K562 (cell line): ENCODE data around the gene SAE1. TPM values are rescaled to one million over a fixed set of nuclear protein-coding genes. Genes with fewer than 3 reads are reported as not detected.
A peak's percentile ranks its signal among the peaks of the same experiment; 100 is the strongest.

Source experiments
- ATAC-seq: fragments of 200-7000 bp; cut with Tn5 transposase; 3 replicates; pipeline ENCODE4 v1.9.1; 2020; ENCODE audit warnings: moderate library complexity
- BruUV-seq: library from RNA; stranded (reverse); fragments of 400-500 nt; replicated peaks from 2 replicates; lab custom pipeline; 2021; lab: Mats Ljungman, UMichigan
- CTCF ChIA-PET: fragments of 300-600 bp; formaldehyde crosslinking; extraction: SDS; loops from one replicate; lab custom pipeline; 2021; ENCODE audit warnings: low intra/inter-chr PET ratio; lab: Yijun Ruan, JAX
- POLR2A ChIA-PET: fragments of 300-600, 350-650 bp; sonication (Branson Sonifier 250); formaldehyde crosslinking; extraction: SDS; loops from one replicate; lab custom pipeline; 2021; ENCODE audit warnings: antibody characterized with exemption, inconsistent platforms; lab: Yijun Ruan, JAX
- DNase-seq, 4 experiments: peaks; one replicate each; pipeline versions ENCODE4 v3.0.0 to v3.0.0-alpha.2; 2011 to 2018; ENCODE audit warnings: low spot score in 3 of 4, mixed read lengths in 3 of 4; ENCODE audit errors: extremely low read depth in 1 of 4
- FAIRE-seq: peaks from 2 replicates; lab custom pipeline; 2011; peaks lifted over from hg19 to GRCh38; lab: Jason Lieb, UNC
- H2AFZ ChIP-seq: 2 replicates; pipeline ENCODE4 v1.6.0; 2011; ENCODE audit warnings: low read depth, low read length, control low read depth, inconsistent platforms
- H3K27ac ChIP-seq: fragments of 200-600 bp; 3 replicates; pipeline ENCODE4 v1.8.0; 2011; ENCODE audit warnings: low read depth, mild to moderate bottlenecking, control low read depth, inconsistent platforms, low read length, moderate library complexity, mixed read lengths; ENCODE audit errors: extremely low read depth
- H3K27me3 ChIP-seq, 2 experiments: fragments of 300-600 bp in 1 of 2; 2 replicates in 1 of 2; 3 replicates in 1 of 2; pipeline versions ENCODE4 v1.6.0 to v1.8.0; 2011; ENCODE audit warnings: inconsistent platforms in 2 of 2, low read length in 2 of 2, mild to moderate bottlenecking in 1 of 2, mixed read lengths in 1 of 2, moderate library complexity in 1 of 2; ENCODE audit not compliant: control insufficient read depth in 2 of 2, insufficient read depth in 2 of 2
- H3K36me3 ChIP-seq: fragments of 300-600 bp; 3 replicates; pipeline ENCODE4 v1.8.0; 2011; ENCODE audit warnings: mild to moderate bottlenecking, low read length, inconsistent platforms; ENCODE audit not compliant: control insufficient read depth, insufficient read depth
- H3K4me1 ChIP-seq, 2 experiments: fragments of 200-600 bp in 1 of 2; replicated peaks in 1 of 2; 2 replicates in 1 of 2; 3 replicates in 1 of 2; pipeline versions ENCODE4 v1.5.1 to v1.8.0; 2011; ENCODE audit warnings: inconsistent platforms in 2 of 2, low read length in 2 of 2, mild to moderate bottlenecking in 1 of 2, mixed read lengths in 1 of 2, moderate library complexity in 1 of 2; ENCODE audit not compliant: control insufficient read depth in 2 of 2, insufficient read depth in 2 of 2
- H3K4me2 ChIP-seq: 2 replicates; pipeline ENCODE4 v1.6.1; 2011; ENCODE audit warnings: low read length, control low read depth, inconsistent platforms, mixed read lengths; ENCODE audit not compliant: insufficient read depth
- H3K4me3 ChIP-seq: fragments of 200-600 bp; sonication (generic), shearing (Covaris generic); 2 replicates; pipeline ENCODE4 v1.5.1; 2016; ENCODE audit warnings: control low read depth, inconsistent platforms
- H3K79me2 ChIP-seq: fragments of 200-600 bp; 3 replicates; pipeline ENCODE4 v1.8.0; 2011; ENCODE audit warnings: low read length, inconsistent platforms; ENCODE audit not compliant: control insufficient read depth, insufficient read depth
- H3K9ac ChIP-seq, 2 experiments: 2 replicates each; pipeline versions ENCODE4 v1.6.0 to v1.6.1; 2011; ENCODE audit warnings: low read depth in 2 of 2, low read length in 2 of 2, control low read depth in 1 of 2, inconsistent platforms in 1 of 2, mild to moderate bottlenecking in 1 of 2, mixed read lengths in 1 of 2; ENCODE audit not compliant: insufficient read depth in 1 of 2
- H3K9me1 ChIP-seq: one replicate; pipeline ENCODE4 v1.6.0; 2011; ENCODE audit warnings: inconsistent platforms, mild to moderate bottlenecking, low read length, moderate library complexity; ENCODE audit not compliant: control insufficient read depth, insufficient read depth
- H3K9me3 ChIP-seq: replicated peaks from 2 replicates; pipeline ENCODE4 v1.5.1; 2011; ENCODE audit warnings: low read depth, low read length, inconsistent platforms; ENCODE audit not compliant: control insufficient read depth, insufficient read depth
- H4K20me1 ChIP-seq: replicated peaks from 2 replicates; pipeline ENCODE4 v1.6.1; 2011; ENCODE audit warnings: low read length, inconsistent platforms, mixed read lengths; ENCODE audit not compliant: control insufficient read depth, insufficient read depth
- CEBPB ChIP-seq: fragments of 450-650 bp; IDR thresholded peaks from 2 replicates; pipeline ENCODE4 v1.6.1; 2016; ENCODE audit warnings: missing genetic modification characterization, missing compliant biosample characterization
- MAZ ChIP-seq, 2 experiments: fragments of 450-650 bp in 1 of 2; sonication (generic) in 1 of 2; formaldehyde crosslinking; IDR thresholded peaks in 1 of 2; conservative IDR thresholded peaks in 1 of 2; 2 replicates each; pipeline versions ENCODE4 v1.4.0 to v1.5.0; 2020; ENCODE audit warnings: mild to moderate bottlenecking in 1 of 2, missing genetic modification reagents in 1 of 2
- NCOR1 ChIP-seq: fragments of 450-650 bp; IDR thresholded peaks from 2 replicates; pipeline ENCODE4 v1.6.1; 2016; ENCODE audit warnings: mild to moderate bottlenecking, moderate library complexity
- PHB2 ChIP-seq: fragments of 450-650 bp; IDR thresholded peaks from 2 replicates; pipeline ENCODE4 v1.6.1; 2017; ENCODE audit warnings: low read depth
- RBM22 ChIP-seq: fragments of 200-400 bp; formaldehyde crosslinking; IDR thresholded peaks from 2 replicates; pipeline ENCODE4 v1.6.1; 2018; ENCODE audit warnings: low read length, low read depth; ENCODE audit not compliant: poor library complexity, severe bottlenecking
- USF1 ChIP-seq: sonication (generic); formaldehyde crosslinking; IDR thresholded peaks from 2 replicates; pipeline ENCODE4 v1.9.0; 2022; ENCODE audit warnings: mild to moderate bottlenecking, missing genetic modification reagents
- XRCC3 ChIP-seq: fragments of 450-650 bp; IDR thresholded peaks from 2 replicates; pipeline ENCODE4 v1.6.1; 2017; ENCODE audit warnings: mild to moderate bottlenecking, moderate library complexity
- ZNF518B ChIP-seq: fragments of 250-450 bp; sonication (Bioruptor Pico); IDR thresholded peaks from 2 replicates; pipeline ENCODE4 v1.5.0; 2021; ENCODE audit warnings: mild to moderate bottlenecking, moderate library complexity
- ZNF79 ChIP-seq: fragments of 250-450 bp; sonication (Bioruptor Pico); IDR thresholded peaks from 2 replicates; pipeline ENCODE4 v1.4.0; 2020; ENCODE audit warnings: low read depth, mild to moderate bottlenecking, moderate library complexity
- WGBS: fragments of 100-300 bp; shearing (Covaris generic); methylation state at CpG from one replicate; pipeline ENCODE4 v1.1.6; 2016; ENCODE audit warnings: low coverage, mixed read lengths; ENCODE audit not compliant: insufficient coverage; ENCODE audit errors: missing lambda C conversion rate; 5-methylcytosine and 5-hydroxymethylcytosine counted together
- in situ Hi-C: fragments of 300-500 bp; cut with MboI; formaldehyde crosslinking; loops from 4 replicates; pipeline ENCODE4 v1.15.0; 2018; ENCODE audit warnings: inconsistent platforms, mixed read lengths
- intact Hi-C: fragments of 100-400 bp; cut with micrococcal nuclease; formaldehyde crosslinking; loops from 2 replicates; pipeline ENCODE4 v1.14.2; 2022
- polyA plus RNA-seq, 8 experiments: library from polyadenylated mRNA; depleted of rRNA in 4 of 8; stranded (reverse) in 5 of 8; unstranded in 3 of 8; fragments of >200 nt; fragmentation: Nextera tagmentation in 2 of 8; fragmentation: Illumina TruSeq in 1 of 8; extraction: Ambion mirVana in 2 of 8; extraction: Trizol in 1 of 8; gene quantifications; 2 replicates each; pipeline versions ENCODE4 v1.2.1 to v1.2.3, GENCODE V29; 2011 to 2014; ENCODE audit warnings: inconsistent platforms in 1 of 8, missing spikeins in 1 of 8
- total RNA-seq, 7 experiments: library from RNA; depleted of rRNA in 6 of 7; stranded (reverse); fragments of >200 nt in 6 of 7; fragmentation: Illumina TruSeq in 2 of 7; extraction: Trizol in 2 of 7; gene quantifications; 2 replicates each; pipeline versions ENCODE4 v1.2.1 to v1.2.3, GENCODE V29; 2011 to 2021; ENCODE audit warnings: low replicate concordance in 1 of 7
- TF ChIP-seq, protein P1 (sequence below): fragments of 250-450 bp; sonication (Bioruptor Pico); IDR thresholded peaks from 2 replicates; pipeline ENCODE4 v1.5.0; 2022; ENCODE audit warnings: mild to moderate bottlenecking
- TF ChIP-seq, protein P2 (sequence below): fragments of 450-650 bp; conservative IDR thresholded peaks from 2 replicates; pipeline ENCODE4 v1.6.1; 2016; ENCODE audit warnings: missing genetic modification characterization, low read depth, mild to moderate bottlenecking, control low read depth, missing compliant biosample characterization

SAE1 gene
- total and polyA plus RNA-seq, 9 of the 15 experiments (the other 6 are each of a cell fraction or from before 2014, with no cell fraction given) = 82.8 to 299 (median 217) TPM

GRCh38 chr19:47151627-47152026 is 21.0 kb downstream of the SAE1 start:
- H3K27me3 ChIP-seq = no peaks in the 10 kb centered on the region
- no peaks in the 10 kb centered on the region; the same call in 1 of the 2 replicates for H4K20me1 ChIP-seq
- in situ Hi-C loops (loop anchor here (5.0 to 10.0 kb wide), 2 partner anchors 96 to 263 kb away; partner anchors contain the start of gene MEIS3), intact Hi-C loops (loop anchor here (5.0 kb wide), 2 partner anchors 76 to 91 kb away; no protein-coding TSS in a partner anchor)
- peaks cover 2 to 8% of the 10 kb centered on the region in 2 experiments; a peak in 2 of 5 replicates for H3K4me1 ChIP-seq
- ATAC-seq = no peak
- POLR2A ChIA-PET = interaction anchor here (0.6 kb wide), 1 partner anchor 76 kb away, joined by 3 read pairs; no protein-coding TSS in a partner anchor
- no peak for DNase-seq
- H2AFZ ChIP-seq = no peak overlapping the region
- H3K9me1 ChIP-seq = no peaks in the 10 kb centered on the region
- no peaks in the 10 kb centered on the region for H3K9me3 ChIP-seq
- BruUV-seq = TSS peak; percentile 12
- CTCF ChIA-PET = interaction anchor here (0.7 kb wide), 1 partner anchor 93 kb away, joined by 3 read pairs; no protein-coding TSS in a partner anchor
- 65% methylated on average over 3 of the region's 3 CpGs for WGBS
- H3K4me3 ChIP-seq = no peak overlapping the region
- FAIRE-seq = no peak
- peaks cover 60% of the 10 kb centered on the region for H3K79me2 ChIP-seq
- peaks cover 90% of the 10 kb centered on the region for H3K36me3 ChIP-seq
- H3K27ac ChIP-seq = peak overlapping the region; percentile 10; the same call in 1 of the 3 replicates
- no peak overlapping the region for H3K4me2 ChIP-seq
- H3K9ac ChIP-seq = no peak overlapping the region
- TF ChIP-seq RBM22 (no peak), PHB2 (no peak), XRCC3 (no peak), USF1 (CRISPR knock-in tag) (no peak), ZNF79 (CRISPR knock-in tag) (no peak), ZNF518B (CRISPR knock-in tag) (no peak), MAZ (CRISPR knock-in tag; conservative IDR thresholded peaks at IDR 0.05 in 1 of 2, IDR thresholded peaks at IDR 0.05 in 1 of 2) (no peak), CEBPB (peak; percentile 78), NCOR1 (peak; percentile 42; the same call in 1 of the 2 replicates)
- TF ChIP-seq, protein P1, sequence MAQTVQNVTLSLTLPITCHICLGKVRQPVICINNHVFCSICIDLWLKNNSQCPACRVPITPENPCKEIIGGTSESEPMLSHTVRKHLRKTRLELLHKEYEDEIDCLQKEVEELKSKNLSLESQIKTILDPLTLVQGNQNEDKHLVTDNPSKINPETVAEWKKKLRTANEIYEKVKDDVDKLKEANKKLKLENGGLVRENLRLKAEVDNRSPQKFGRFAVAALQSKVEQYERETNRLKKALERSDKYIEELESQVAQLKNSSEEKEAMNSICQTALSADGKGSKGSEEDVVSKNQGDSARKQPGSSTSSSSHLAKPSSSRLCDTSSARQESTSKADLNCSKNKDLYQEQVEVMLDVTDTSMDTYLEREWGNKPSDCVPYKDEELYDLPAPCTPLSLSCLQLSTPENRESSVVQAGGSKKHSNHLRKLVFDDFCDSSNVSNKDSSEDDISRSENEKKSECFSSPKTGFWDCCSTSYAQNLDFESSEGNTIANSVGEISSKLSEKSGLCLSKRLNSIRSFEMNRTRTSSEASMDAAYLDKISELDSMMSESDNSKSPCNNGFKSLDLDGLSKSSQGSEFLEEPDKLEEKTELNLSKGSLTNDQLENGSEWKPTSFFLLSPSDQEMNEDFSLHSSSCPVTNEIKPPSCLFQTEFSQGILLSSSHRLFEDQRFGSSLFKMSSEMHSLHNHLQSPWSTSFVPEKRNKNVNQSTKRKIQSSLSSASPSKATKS (CRISPR knock-in tag) = no peak
- TF ChIP-seq, protein P2, sequence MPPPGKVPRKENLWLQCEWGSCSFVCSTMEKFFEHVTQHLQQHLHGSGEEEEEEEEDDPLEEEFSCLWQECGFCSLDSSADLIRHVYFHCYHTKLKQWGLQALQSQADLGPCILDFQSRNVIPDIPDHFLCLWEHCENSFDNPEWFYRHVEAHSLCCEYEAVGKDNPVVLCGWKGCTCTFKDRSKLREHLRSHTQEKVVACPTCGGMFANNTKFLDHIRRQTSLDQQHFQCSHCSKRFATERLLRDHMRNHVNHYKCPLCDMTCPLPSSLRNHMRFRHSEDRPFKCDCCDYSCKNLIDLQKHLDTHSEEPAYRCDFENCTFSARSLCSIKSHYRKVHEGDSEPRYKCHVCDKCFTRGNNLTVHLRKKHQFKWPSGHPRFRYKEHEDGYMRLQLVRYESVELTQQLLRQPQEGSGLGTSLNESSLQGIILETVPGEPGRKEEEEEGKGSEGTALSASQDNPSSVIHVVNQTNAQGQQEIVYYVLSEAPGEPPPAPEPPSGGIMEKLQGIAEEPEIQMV (tag) = no peak
